Stomach (tissue), 4 donors: ENCODE data around the gene ATP9B.

Experiments used
- CTCF ChIP-seq, 7 experiments: fragments of 450-650 bp in 4 of 7; fragments of 200-600 bp in 3 of 7; sonication (generic) in 3 of 7; IDR thresholded peaks; one replicate each; pipeline ENCODE4 v1.5.1; 2016 to 2019; ENCODE audit warnings: antibody characterized with exemption in 7 of 7, control low read depth in 2 of 7, mild to moderate bottlenecking in 1 of 7
- POLR2A ChIP-seq, 4 donors: fragments of 450-650 bp; IDR thresholded peaks; one replicate each; pipeline ENCODE4 v1.6.1; 2016; ENCODE audit warnings: antibody characterized with exemption in 4 of 4, control low read depth in 2 of 4, mild to moderate bottlenecking in 1 of 4, moderate library complexity in 1 of 4

DNA sequence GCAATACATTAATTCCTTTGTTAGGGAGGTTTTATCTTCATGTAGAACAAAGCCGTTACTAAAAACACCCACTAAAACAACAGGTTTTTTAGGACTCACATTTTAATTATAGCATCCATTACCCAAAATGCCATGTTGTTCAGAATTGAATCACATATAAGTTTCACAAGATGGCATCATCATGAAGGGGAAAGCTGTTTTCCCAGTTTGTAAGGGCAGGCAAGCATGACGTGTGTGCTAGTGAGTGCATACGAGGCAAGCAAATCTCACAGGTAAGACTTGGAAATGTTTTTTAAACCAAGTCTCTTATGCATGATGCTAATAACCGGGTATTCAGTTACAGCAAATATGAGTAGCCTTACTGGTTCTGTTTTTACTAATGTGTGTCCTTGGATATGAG, 214.7 kb downstream of the ATP9B start:
- TF ChIP-seq POLR2A (IDR thresholded peaks at IDR 0.05) = no peak
- TF ChIP-seq CTCF (IDR thresholded peaks at IDR 0.05) = no peak
